GM12878 (cell line): Measurements from ENCODE around the gene EIF4B. TPM values are rescaled to one million over a fixed set of nuclear protein-coding genes. Genes with fewer than 3 reads are reported as not detected.

Experiments
- ATAC-seq: fragments of 200-7000 bp; cut with Tn5 transposase; 3 replicates; pipeline ENCODE4 v1.9.1; 2020; ENCODE audit warnings: mild to moderate bottlenecking, moderate library complexity
- BruUV-seq: library from RNA; stranded (reverse); fragments of 400-500 nt; replicated peaks from 2 replicates; lab custom pipeline; 2021; lab: Mats Ljungman, UMichigan
- CTCF ChIA-PET: fragments of 300-600 bp; sonication (Branson Sonifier 250); formaldehyde crosslinking; extraction: SDS; loops from one replicate; lab custom pipeline; 2021; ENCODE audit warnings: inconsistent platforms; lab: Yijun Ruan, JAX
- POLR2A ChIA-PET: fragments of 350-600 bp; formaldehyde crosslinking; extraction: SDS; loops from one replicate; lab custom pipeline; 2021; ENCODE audit warnings: inconsistent platforms; lab: Charles Lee
- RAD21 ChIA-PET: fragments of 300-600 bp; sonication (Branson Sonifier 250); formaldehyde crosslinking; loops from one replicate; lab custom pipeline; 2023; ENCODE audit warnings: antibody characterized with exemption; ENCODE audit not compliant: unreplicated experiment; lab: Charles Lee
- SMC1A ChIA-PET: fragments of 300-600 bp; sonication (Branson Sonifier 250); formaldehyde crosslinking; loops from one replicate; lab custom pipeline; 2023; ENCODE audit not compliant: unreplicated experiment, uncharacterized antibody; lab: Charles Lee
- DNase-seq: peaks from one replicate; pipeline ENCODE4 v3.0.0-alpha.2; 2011; ENCODE audit warnings: low read depth, low spot score
- FAIRE-seq: peaks from 3 replicates; lab custom pipeline; 2011; peaks lifted over from hg19 to GRCh38; lab: Jason Lieb, UNC
- H2AFZ ChIP-seq: 2 replicates; pipeline ENCODE4 v1.6.0; 2011; ENCODE audit warnings: low read depth, low read length, control low read depth; ENCODE audit not compliant: control insufficient read depth
- H3K27ac ChIP-seq: 2 replicates; pipeline ENCODE4 v1.5.1; 2011; ENCODE audit warnings: control low read depth; ENCODE audit not compliant: control insufficient read depth, insufficient read depth
- H3K27me3 ChIP-seq, 2 experiments: replicated peaks in 1 of 2; 2 replicates each; pipeline versions ENCODE4 v1.6.0 to v1.6.1; 2011; ENCODE audit warnings: low read length in 1 of 2; ENCODE audit not compliant: control insufficient read depth in 2 of 2, insufficient read depth in 2 of 2
- H3K36me3 ChIP-seq, 2 experiments: 2 replicates each; pipeline ENCODE4 v1.5.1; 2011; ENCODE audit warnings: low read length in 1 of 2; ENCODE audit not compliant: control insufficient read depth in 2 of 2, insufficient read depth in 2 of 2
- H3K4me1 ChIP-seq: 2 replicates; pipeline ENCODE4 v1.6.1; 2011; ENCODE audit warnings: mild to moderate bottlenecking, low read length, moderate library complexity, mixed read lengths; ENCODE audit not compliant: control insufficient read depth, insufficient read depth
- H3K4me2 ChIP-seq: 2 replicates; pipeline ENCODE4 v1.6.0; 2011; ENCODE audit warnings: control low read depth; ENCODE audit not compliant: control insufficient read depth, insufficient read depth
- H3K4me3 ChIP-seq: fragments of 200-600 bp; sonication (generic); 2 replicates; pipeline ENCODE4 v1.5.1; 2016
- H3K79me2 ChIP-seq: 2 replicates; pipeline ENCODE4 v1.6.0; 2011; ENCODE audit warnings: low read length; ENCODE audit not compliant: control insufficient read depth, insufficient read depth
- H3K9ac ChIP-seq: 2 replicates; pipeline ENCODE4 v1.8.0; 2011; ENCODE audit warnings: low read length, control low read depth, mixed read lengths; ENCODE audit not compliant: control insufficient read depth, insufficient read depth
- H3K9me3 ChIP-seq: replicated peaks from 3 replicates; pipeline ENCODE4 v1.5.1; 2011; ENCODE audit warnings: mild to moderate bottlenecking, low read length; ENCODE audit not compliant: control insufficient read depth, insufficient read depth
- H4K20me1 ChIP-seq: 2 replicates; pipeline ENCODE4 v1.6.0; 2011; ENCODE audit not compliant: control insufficient read depth, insufficient read depth
- BCL3 ChIP-seq: IDR thresholded peaks from 2 replicates; pipeline ENCODE4 v1.6.1; 2011; ENCODE audit warnings: borderline replicate concordance, low read depth, mild to moderate bottlenecking, moderate library complexity, low read length; ENCODE audit not compliant: insufficient read depth, poor library complexity, severe bottlenecking
- SIX5 ChIP-seq: IDR thresholded peaks from 2 replicates; pipeline ENCODE4 v1.6.1; 2011; ENCODE audit warnings: mild to moderate bottlenecking, low read depth, low read length, moderate library complexity; ENCODE audit not compliant: severe bottlenecking
- WGBS: methylation state at CpG from one replicate; pipeline ENCODE4 v1.1.6; 2016; ENCODE audit warnings: low lambda C conversion rate; ENCODE audit not compliant: insufficient replicate concordance, insufficient coverage; ENCODE audit errors: missing lambda C conversion rate; 5-methylcytosine and 5-hydroxymethylcytosine counted together
- in situ Hi-C: fragments of 300-500 bp; cut with MboI; formaldehyde crosslinking; loops from 9 replicates; pipeline ENCODE4 v1.14.3; 2018; ENCODE audit warnings: mixed read lengths
- intact Hi-C: fragments of 100-400 bp; cut with micrococcal nuclease; formaldehyde crosslinking; loops from one replicate; pipeline ENCODE4 v1.14.2; 2022; ENCODE audit not compliant: unreplicated experiment
- polyA plus RNA-seq, 11 experiments: library from polyadenylated mRNA; depleted of rRNA in 4 of 11; unstranded in 6 of 11; stranded (reverse) in 5 of 11; fragments of >200 nt; fragmentation: Nextera tagmentation in 4 of 11; fragmentation: Illumina TruSeq in 1 of 11; extraction: Ambion mirVana in 4 of 11; extraction: Trizol in 1 of 11; gene quantifications; 1 replicate in 1 of 11; 2 replicates in 10 of 11; pipeline versions ENCODE4 v1.2.1 to v1.2.3, GENCODE V29; 2011 to 2016; ENCODE audit warnings: inconsistent platforms in 2 of 11, missing spikeins in 2 of 11, low read depth in 1 of 11
- total RNA-seq, 4 experiments: library from RNA; depleted of rRNA in 3 of 4; stranded (reverse); fragments of >200 nt in 3 of 4; fragmentation: Illumina TruSeq in 1 of 4; extraction: Trizol in 1 of 4; gene quantifications; 2 replicates each; pipeline versions ENCODE4 v1.2.1 to v1.2.3, GENCODE V29; 2013 to 2021

The EIF4B gene
- total and polyA plus RNA-seq, 10 of the 15 experiments (the other 5 are each of a cell fraction or from before 2014, with no cell fraction given): 123 to 752 (median 431) TPM

- no peak for TF ChIP-seq BCL3
Observed at GRCh38 chr12:53068811-53069585, 62.7 kb downstream of the EIF4B start (continued).

- H3K4me1 ChIP-seq: no peaks in the 10 kb centered on the region
- H3K27me3 ChIP-seq: no peaks in the 10 kb centered on the region
- peaks cover 8 to 14% of the 10 kb centered on the region in 2 experiments; a peak in 3 of 4 replicates for H3K36me3 ChIP-seq
- no peaks in the 10 kb centered on the region for H3K79me2 ChIP-seq
- SMC1A ChIA-PET: interaction anchor here (0.9 kb wide), 1 partner anchor 75 kb away, joined by 4 read pairs; no protein-coding TSS in a partner anchor
- POLR2A ChIA-PET: interaction anchor here (1.4 kb wide), 1 partner anchor 9 kb away, joined by 4 read pairs; the partner anchor contains the start of gene SPRYD3
- no peak for ATAC-seq
- DNase-seq: no peak
- CTCF ChIA-PET: interaction anchor here (12.1 kb wide), 1 partner anchor 31 kb away, joined by 355 read pairs; the partner anchor contains the start of genes IGFBP6 and SOAT2
- no peaks in the 10 kb centered on the region for H3K9me3 ChIP-seq
- H3K27ac ChIP-seq: no peak overlapping the region
- H2AFZ ChIP-seq: no peak overlapping the region
- TF ChIP-seq SIX5: no peak
- H3K4me3 ChIP-seq: no peak overlapping the region
- H4K20me1 ChIP-seq: no peaks in the 10 kb centered on the region; the same call in 1 of the 2 replicates
- H3K9ac ChIP-seq: no peak overlapping the region
- no peak overlapping the region for H3K4me2 ChIP-seq
- BruUV-seq: TSS peak; percentile 23
- intact Hi-C loops: loop anchor here (5.0 kb wide), 1 partner anchor 87 kb away; no protein-coding TSS in a partner anchor
- FAIRE-seq: no peak
- in situ Hi-C loops: no loop called here
- 89% methylated on average over 12 of the region's 12 CpGs for WGBS
- RAD21 ChIA-PET: interaction anchor here (1.7 kb wide), 1 partner anchor 29 kb away, joined by 4 read pairs; no protein-coding TSS in a partner anchor
Observed at GRCh38 chr12:53069621-53070410, 63.6 kb downstream of the EIF4B start.
